GM03348 (cell line): ENCODE data around the gene RNF4.
A peak's percentile ranks its signal among the peaks of the same experiment; 100 is the strongest.

Experiments
- DNase-seq: peaks from one replicate; pipeline ENCODE4 v3.0.0; 2012; ENCODE audit warnings: low spot score

Gene RNF4

GRCh38 chr4:2437475-2438215 is 31.3 kb upstream of the RNF4 start:
- no peak for DNase-seq

- DNase-seq: no peak
These were observed 29.8 kb upstream of the RNF4 start for GRCh38 chr4:2438822-2439718.

- DNase-seq: peak; percentile 78
These were observed 27.3 kb upstream of the RNF4 start for GRCh38 chr4:2441393-2442174.

- no peak for DNase-seq
These were observed 26.5 kb upstream of the RNF4 start for GRCh38 chr4:2442175-2442993.

GRCh38 chr4:2443061-2443730 is 25.7 kb upstream of the RNF4 start:
- DNase-seq: no peak

- no peak for DNase-seq
These were observed 24.8 kb upstream of the RNF4 start for GRCh38 chr4:2443956-2444740.

GRCh38 chr4:2445130-2445529 is 23.8 kb upstream of the RNF4 start:
- DNase-seq: no peak

GRCh38 chr4:2445571-2445970 is 23.3 kb upstream of the RNF4 start:
- DNase-seq: no peak

- DNase-seq: no peak
These were observed 22.0 kb upstream of the RNF4 start for GRCh38 chr4:2446656-2447564.

GRCh38 chr4:2448589-2448988 is 20.3 kb upstream of the RNF4 start:
- DNase-seq: no peak

GRCh38 chr4:2449051-2449450 is 19.9 kb upstream of the RNF4 start:
- DNase-seq: no peak

GRCh38 chr4:2449511-2450392 is 19.2 kb upstream of the RNF4 start:
- DNase-seq: no peak

GRCh38 chr4:2450394-2451035 is 18.4 kb upstream of the RNF4 start:
- DNase-seq: no peak

- DNase-seq: no peak
These were observed 17.8 kb upstream of the RNF4 start for GRCh38 chr4:2451036-2451520.

- no peak for DNase-seq
These were observed 16.8 kb upstream of the RNF4 start for GRCh38 chr4:2451821-2452785.
